ENCODE results near the gene LRRC3C. TPM values are rescaled to one million over a fixed set of nuclear protein-coding genes. Genes with fewer than 3 reads are reported as not detected.

The LRRC3C gene
- total RNA-seq, 1 experiment from 2014 or later = not detected

DNA sequence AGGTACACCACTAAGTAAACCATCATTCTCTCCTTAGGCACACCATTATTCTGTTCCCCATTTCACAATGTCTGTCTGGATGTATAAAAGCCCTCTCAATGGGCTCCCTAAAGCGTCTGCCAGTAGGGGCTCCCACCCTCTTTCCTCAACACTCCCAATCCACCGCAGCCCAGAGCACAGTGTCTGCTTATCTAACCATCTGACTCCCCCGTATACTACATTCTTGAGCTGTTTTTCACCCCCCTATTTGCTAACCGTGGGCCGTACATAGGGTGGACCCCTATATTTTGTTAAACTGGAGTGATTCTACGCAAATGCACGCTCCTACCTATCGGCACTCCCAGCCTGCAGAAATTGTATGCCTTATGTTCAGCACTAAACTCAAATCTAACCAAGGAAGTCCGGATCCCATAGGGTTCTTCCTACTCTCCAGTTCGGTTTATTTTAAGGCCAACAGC, 52.4 kb downstream of the LRRC3C start:
- BruUV-seq (replicated peaks) = no TSS peak
- Histone ChIP-seq H3K36me3 (ENCODE audit: insufficient read depth, low read length, poor library complexity, severe bottlenecking) (peaks cover 9% of the 10 kb centered on the region), H3K9me3 (ENCODE audit: low read depth, low read length, poor library complexity, severe bottlenecking) (no peaks in the 10 kb centered on the region), H3K27me3 (replicated peaks; ENCODE audit: insufficient read depth, low read depth, low read length, poor library complexity) (no peaks in the 10 kb centered on the region), H3K4me1 (ENCODE audit: insufficient read depth, low read length, poor library complexity, severe bottlenecking) (no peaks in the 10 kb centered on the region), H3K4me3 (ENCODE audit: low read depth, low read length, poor library complexity, severe bottlenecking) (peak overlapping the region; percentile 80), H3K27ac (ENCODE audit: low read depth, low read length, poor library complexity, severe bottlenecking) (peak overlapping the region; percentile 54)
- CTCF ChIA-PET = interaction anchor here (1.3 kb wide), 1 partner anchor 21 kb away, joined by 7 read pairs; no protein-coding TSS in a partner anchor
- POLR2A ChIA-PET (ENCODE audit: low non-redundant PET) = interaction anchor here (0.7 to 1.0 kb wide), 2 partner anchors 34 to 118 kb away, joined by 3 to 4 read pairs; no protein-coding TSS in a partner anchor
- TF ChIP-seq EZH2 (IDR thresholded peaks at IDR 0.05; ENCODE audit: borderline replicate concordance, low read depth, low read length, poor library complexity, severe bottlenecking) (no peak), CTCF (conservative IDR thresholded peaks at IDR 0.05; ENCODE audit: low read depth, low read length) (0 out of 2 replicates have a peak, but pooled peaks have one; percentile 18)
- peak; percentile 51 for DNase-seq (ENCODE audit: low spot score)
- intact Hi-C loops (cut with micrococcal nuclease; ENCODE audit: unreplicated experiment) = loop anchor here (1.0 kb wide), 1 partner anchor 21 kb away; no protein-coding TSS in a partner anchor

DNA sequence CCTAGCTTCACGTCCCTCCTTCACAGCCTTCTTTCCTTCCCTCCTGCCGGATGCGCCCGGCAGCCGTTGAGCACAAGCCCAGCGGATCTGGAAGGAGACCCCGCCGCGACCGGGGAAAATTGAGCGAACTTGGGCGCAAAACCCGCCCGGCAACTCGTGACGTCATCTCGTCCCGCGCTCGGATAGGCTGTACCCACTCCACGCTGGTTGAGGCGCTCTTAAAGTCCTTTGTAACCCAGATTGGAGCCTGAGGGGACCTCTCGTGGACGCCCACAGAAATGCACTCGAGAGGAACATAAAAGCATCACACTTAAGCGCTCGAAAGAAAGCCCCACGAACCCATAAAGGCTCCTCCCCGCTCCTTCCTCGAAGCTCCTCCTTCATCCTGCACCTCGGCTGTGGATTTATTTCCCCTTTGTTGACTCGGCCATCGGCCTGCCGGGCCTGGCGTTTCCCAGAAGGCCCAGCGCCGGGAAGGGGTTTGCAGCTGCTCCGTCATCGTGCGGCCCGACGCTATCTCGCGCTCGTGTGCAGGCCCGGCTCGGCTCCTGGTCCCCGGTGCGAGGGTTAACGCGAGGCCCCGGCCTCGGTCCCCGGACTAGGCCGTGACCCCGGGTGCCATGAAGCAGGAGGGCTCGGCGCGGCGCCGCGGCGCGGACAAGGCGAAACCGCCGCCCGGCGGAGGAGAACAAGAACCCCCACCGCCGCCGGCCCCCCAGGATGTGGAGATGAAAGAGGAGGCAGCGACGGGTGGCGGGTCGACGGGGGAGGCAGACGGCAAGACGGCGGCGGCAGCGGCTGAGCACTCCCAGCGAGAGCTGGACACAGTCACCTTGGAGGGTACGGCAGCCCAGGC, 53.0 kb downstream of the LRRC3C start, which contains the start of gene PSMD3:
TSS of gene PSMD3 (plus strand) at position 457 of the 856 bp plus-strand sequence. CDS start at position 621, 164 bp downstream.
- DNase-seq (ENCODE audit: low spot score) = peak; percentile 98
- Histone ChIP-seq H3K36me3 (ENCODE audit: insufficient read depth, low read length, poor library complexity, severe bottlenecking) (peaks cover 15% of the 10 kb centered on the region), H3K9me3 (ENCODE audit: low read depth, low read length, poor library complexity, severe bottlenecking) (no peaks in the 10 kb centered on the region), H3K27me3 (replicated peaks; ENCODE audit: insufficient read depth, low read depth, low read length, poor library complexity) (no peaks in the 10 kb centered on the region), H3K4me3 (ENCODE audit: low read depth, low read length, poor library complexity, severe bottlenecking) (peak within 1 kb of the TSS; percentile 80), H3K27ac (ENCODE audit: low read depth, low read length, poor library complexity, severe bottlenecking) (peak within 1 kb of the TSS; percentile 97), H3K4me1 (ENCODE audit: insufficient read depth, low read length, poor library complexity, severe bottlenecking) (no peaks in the 10 kb centered on the region)
- ChIA-PET POLR2A (ENCODE audit: low non-redundant PET) (interaction anchor here (0.7 to 1.0 kb wide), 2 partner anchors 33 to 119 kb away, joined by 3 to 4 read pairs; no protein-coding TSS in a partner anchor), CTCF (interaction anchor here (1.3 kb wide), 1 partner anchor 22 kb away, joined by 7 read pairs; no protein-coding TSS in a partner anchor)
- no TSS peak for BruUV-seq (replicated peaks)
- intact Hi-C loops (cut with micrococcal nuclease; ENCODE audit: unreplicated experiment) = loop anchor here (1.0 kb wide), 1 partner anchor 21 kb away; no protein-coding TSS in a partner anchor
- TF ChIP-seq CTCF (conservative IDR thresholded peaks at IDR 0.05; ENCODE audit: low read depth, low read length) (peak; percentile 63), EZH2 (IDR thresholded peaks at IDR 0.05; ENCODE audit: borderline replicate concordance, low read depth, low read length, poor library complexity, severe bottlenecking) (no peak)

DNA sequence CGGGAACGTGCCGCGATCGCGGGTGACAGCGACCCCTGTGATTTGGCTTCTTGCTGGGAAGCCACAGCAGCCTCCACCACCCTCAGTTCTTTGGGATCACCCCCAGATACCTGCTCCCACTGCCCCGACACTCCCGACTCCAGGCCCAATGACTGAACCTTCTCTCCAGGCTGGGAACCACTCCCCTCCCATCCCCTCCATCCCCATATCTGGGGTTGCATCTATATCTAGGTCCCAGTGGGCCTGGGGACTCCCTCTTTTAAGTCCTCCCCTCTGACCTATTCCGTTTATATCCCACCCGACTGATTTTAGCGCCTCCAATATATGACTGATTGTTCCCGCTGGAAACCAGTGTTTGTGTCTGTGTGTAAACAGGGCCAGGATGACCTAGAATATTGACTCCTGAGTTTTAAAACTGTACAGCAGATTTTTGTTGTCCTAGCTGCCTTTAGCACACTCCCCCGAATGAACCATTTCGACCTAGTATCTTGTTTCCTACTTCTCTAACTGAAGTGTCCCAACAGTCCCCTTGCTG, 53.7 kb downstream of the LRRC3C start:
- BruUV-seq (replicated peaks) = TSS peak; percentile 51
- Histone ChIP-seq H3K36me3 (ENCODE audit: insufficient read depth, low read length, poor library complexity, severe bottlenecking) (peaks cover 18% of the 10 kb centered on the region), H3K4me3 (ENCODE audit: low read depth, low read length, poor library complexity, severe bottlenecking) (peak overlapping the region; percentile 80), H3K4me1 (ENCODE audit: insufficient read depth, low read length, poor library complexity, severe bottlenecking) (no peaks in the 10 kb centered on the region), H3K9me3 (ENCODE audit: low read depth, low read length, poor library complexity, severe bottlenecking) (no peaks in the 10 kb centered on the region), H3K27me3 (replicated peaks; ENCODE audit: insufficient read depth, low read depth, low read length, poor library complexity) (no peaks in the 10 kb centered on the region), H3K27ac (ENCODE audit: low read depth, low read length, poor library complexity, severe bottlenecking) (peak overlapping the region; percentile 97)
- POLR2A ChIA-PET (ENCODE audit: low non-redundant PET) = interaction anchor here (0.6 to 1.0 kb wide), 2 partner anchors 33 to 100 kb away, joined by 3 to 9 read pairs; no protein-coding TSS in a partner anchor
- CTCF ChIA-PET = interaction anchor here (1.3 kb wide), 1 partner anchor 23 kb away, joined by 7 read pairs; no protein-coding TSS in a partner anchor
- DNase-seq (ENCODE audit: low spot score) = no peak
- intact Hi-C loops (cut with micrococcal nuclease; ENCODE audit: unreplicated experiment) = no loop called here
- TF ChIP-seq EZH2 (IDR thresholded peaks at IDR 0.05; ENCODE audit: borderline replicate concordance, low read depth, low read length, poor library complexity, severe bottlenecking) (no peak), CTCF (conservative IDR thresholded peaks at IDR 0.05; ENCODE audit: low read depth, low read length) (no peak)

Data from A673 (cell line).